D721Med (cell line): ENCODE measurements around the gene EDAR.

Experiments used
- DNase-seq: peaks from one replicate; pipeline ENCODE4 v3.0.0; 2011; ENCODE audit warnings: low spot score; ENCODE audit not compliant: insufficient read length
- FAIRE-seq: peaks from 2 replicates; lab custom pipeline; 2011; peaks lifted over from hg19 to GRCh38; lab: Jason Lieb, UNC
- TF ChIP-seq, protein P1 (sequence below): IDR thresholded peaks from 2 replicates; pipeline ENCODE4 v1.5.1; 2012; ENCODE audit warnings: mild to moderate bottlenecking, control low read depth; ENCODE audit not compliant: insufficient read depth; ENCODE audit errors: missing control alignments

Gene EDAR

DNA sequence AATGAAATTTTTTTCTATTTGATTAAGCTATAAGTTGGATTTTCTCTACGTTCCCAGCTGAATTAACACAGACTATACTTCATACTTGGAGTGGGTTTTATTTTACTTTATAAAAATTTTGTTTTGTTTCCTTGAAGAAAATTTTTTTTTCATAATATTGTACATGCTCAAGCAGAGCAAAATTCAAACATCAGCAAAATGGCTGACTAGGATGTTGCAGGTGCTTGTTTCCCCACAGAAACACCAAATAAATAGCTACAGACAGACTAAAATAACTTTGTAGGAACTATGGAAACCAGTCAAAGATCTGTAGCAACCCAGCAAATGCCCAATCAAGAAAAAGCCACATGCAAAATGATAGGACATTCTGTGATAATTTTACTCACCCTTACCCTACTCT, 120.1 kb downstream of the EDAR start:
- FAIRE-seq, result no peak
- TF ChIP-seq, protein P1, sequence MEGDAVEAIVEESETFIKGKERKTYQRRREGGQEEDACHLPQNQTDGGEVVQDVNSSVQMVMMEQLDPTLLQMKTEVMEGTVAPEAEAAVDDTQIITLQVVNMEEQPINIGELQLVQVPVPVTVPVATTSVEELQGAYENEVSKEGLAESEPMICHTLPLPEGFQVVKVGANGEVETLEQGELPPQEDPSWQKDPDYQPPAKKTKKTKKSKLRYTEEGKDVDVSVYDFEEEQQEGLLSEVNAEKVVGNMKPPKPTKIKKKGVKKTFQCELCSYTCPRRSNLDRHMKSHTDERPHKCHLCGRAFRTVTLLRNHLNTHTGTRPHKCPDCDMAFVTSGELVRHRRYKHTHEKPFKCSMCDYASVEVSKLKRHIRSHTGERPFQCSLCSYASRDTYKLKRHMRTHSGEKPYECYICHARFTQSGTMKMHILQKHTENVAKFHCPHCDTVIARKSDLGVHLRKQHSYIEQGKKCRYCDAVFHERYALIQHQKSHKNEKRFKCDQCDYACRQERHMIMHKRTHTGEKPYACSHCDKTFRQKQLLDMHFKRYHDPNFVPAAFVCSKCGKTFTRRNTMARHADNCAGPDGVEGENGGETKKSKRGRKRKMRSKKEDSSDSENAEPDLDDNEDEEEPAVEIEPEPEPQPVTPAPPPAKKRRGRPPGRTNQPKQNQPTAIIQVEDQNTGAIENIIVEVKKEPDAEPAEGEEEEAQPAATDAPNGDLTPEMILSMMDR, result no peak
- DNase-seq, result no peak

DNA sequence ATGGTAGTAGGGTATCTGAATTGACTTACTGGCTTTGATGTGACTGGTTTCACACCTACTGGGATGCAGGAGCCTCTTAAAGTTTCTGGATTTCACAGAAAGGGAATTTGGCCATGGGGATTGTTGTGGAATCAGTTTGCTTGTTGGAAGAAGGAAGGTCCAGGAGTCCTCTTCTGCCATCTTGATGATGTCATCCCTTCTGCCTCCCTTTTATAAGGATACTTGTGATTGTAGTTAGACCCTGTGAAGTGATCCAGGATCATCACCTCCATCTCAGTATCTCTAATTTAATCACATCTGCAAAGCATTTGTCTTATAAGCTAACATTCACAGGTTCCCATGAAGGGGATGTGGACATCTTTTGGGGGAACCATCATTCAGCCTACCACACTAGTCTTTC, 123.0 kb downstream of the EDAR start:
- TF ChIP-seq, protein P1, result no peak
- FAIRE-seq, result no peak
- no peak for DNase-seq

DNA sequence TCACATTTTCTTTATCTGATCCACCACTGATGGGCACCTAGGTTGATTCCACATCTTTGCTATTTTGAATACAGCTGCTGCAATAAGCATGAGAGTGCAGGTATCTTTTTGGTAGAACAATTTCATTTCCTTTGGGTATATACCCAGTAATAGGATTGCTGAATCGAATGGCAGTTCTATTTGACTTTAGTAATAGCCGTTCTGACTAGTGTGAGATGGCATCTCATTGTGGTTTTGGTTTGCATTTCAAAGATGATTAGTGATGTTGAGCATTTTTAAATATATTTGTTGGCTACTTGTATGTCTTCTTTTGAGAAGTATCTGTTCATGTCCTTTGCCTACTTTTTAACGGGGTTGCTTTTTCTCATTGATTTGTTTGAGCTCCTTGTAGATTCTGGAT, 130.1 kb downstream of the EDAR start:
- FAIRE-seq (no peak), DNase-seq (no peak)
- TF ChIP-seq, protein P1, result no peak

DNA sequence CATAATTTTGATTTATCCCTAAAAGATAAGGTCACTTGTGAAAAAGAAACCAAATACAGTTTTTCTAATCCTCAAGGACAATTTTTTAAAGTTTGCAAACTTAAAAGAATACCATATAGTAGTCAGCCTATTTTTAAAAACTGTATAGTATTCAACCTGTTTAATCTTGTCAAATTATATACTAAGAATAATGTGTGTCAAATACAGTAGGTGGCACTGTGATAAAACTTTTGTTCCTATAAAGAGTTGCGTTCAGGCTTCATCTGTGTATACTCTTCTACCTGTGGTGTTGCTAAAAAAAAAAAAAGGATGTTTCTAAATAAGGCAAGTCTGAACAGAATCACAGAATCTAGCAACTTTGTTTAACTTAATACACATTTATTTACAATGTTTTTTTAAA, 133.8 kb downstream of the EDAR start:
- FAIRE-seq (peak; percentile 61), DNase-seq (no peak)
- TF ChIP-seq, protein P1, result peak; percentile 30

DNA sequence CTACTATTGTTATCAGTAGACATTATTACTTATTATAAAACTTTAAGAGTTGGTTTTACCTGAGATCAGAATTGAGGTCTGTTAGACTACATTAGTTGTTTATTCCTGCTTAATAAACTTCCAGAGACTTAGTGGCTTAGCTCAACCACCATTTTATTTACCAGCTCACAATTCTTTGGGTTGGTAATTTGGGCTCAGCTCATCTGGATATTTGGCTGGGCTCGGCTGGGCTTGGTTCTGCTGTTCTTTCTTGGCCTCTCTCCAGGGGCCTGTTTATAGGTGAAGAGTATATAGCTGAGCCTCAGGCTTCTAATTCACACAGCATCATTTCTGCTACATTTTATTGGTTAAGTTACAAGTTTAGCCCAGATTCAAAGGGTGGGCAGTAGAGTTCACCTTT, 134.5 kb downstream of the EDAR start:
- DNase-seq (no peak), FAIRE-seq (no peak)
- TF ChIP-seq, protein P1, result no peak

DNA sequence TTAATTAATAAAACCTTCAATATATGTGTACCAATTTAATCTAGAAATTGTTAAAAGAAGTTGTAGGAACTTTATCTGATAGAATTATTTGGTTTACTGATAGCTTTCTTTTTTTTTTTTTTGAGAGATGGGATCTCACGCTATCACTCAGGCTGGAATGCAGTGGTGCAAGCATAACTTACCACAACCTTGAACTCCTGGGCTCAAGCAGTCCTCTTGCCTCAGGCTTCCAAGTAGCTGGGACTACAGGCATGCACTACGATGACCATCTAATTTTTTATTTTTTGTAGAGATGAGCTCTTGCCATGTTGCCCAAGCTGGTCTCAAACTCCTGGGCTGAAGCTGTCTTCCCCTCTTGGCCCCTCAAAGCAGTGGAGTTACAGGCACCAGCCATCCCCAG, 135.6 kb downstream of the EDAR start:
- FAIRE-seq, result no peak
- TF ChIP-seq, protein P1, result no peak
- DNase-seq, result no peak

DNA sequence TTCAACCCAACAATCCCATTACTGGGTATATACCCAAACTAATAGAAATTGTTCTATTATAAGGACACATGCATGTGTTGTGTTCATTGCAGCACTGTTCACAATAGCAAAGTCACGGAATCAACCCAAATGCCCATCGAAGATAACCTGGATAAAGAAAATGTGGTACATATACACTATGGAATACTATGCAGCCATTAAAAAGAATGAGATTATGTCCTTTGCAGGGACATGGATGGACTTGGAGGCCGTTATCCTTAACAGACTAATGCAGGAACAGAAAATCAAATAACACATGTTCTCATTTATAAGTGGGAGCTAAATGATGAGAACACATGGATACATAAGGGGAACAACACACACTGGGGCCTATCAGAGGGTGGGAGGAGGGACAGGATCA, 136.6 kb downstream of the EDAR start:
- FAIRE-seq (no peak), DNase-seq (no peak)
- TF ChIP-seq, protein P1, result no peak
